Measurements from ENCODE around the gene GPX4.

Gene GPX4

DNA sequence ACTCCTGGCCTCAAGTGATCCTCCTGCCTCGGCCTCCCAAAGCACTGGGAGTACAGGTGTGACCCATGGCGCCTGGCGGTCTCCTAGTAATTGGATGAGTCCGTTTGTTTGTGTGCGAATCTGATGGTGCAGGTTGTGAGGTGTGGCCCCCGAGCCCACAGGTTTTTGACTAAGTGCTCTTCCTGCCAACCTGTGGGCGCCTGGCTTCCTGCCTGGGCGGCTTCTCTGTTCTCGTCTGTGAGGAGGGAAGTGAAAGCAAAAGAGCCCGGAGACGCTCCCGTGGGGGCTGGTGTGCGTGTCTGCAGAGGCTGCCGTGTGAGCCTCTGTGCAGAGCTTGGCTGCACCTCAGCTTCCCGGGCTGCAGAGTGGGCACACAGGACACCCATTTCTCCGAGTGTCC, 26.8 kb upstream of the GPX4 start:
- Histone ChIP-seq H3K4me1 (ENCODE audit: control insufficient read depth, low read depth, low read length) (no peaks in the 10 kb centered on the region), H3K23ac (ENCODE audit: low read length) (no peak overlapping the region), H3K27me3 (ENCODE audit: insufficient read depth, low read length, poor library complexity) (no peaks in the 10 kb centered on the region), H3K56ac (ENCODE audit: low read length) (no peak overlapping the region), H3K79me1 (ENCODE audit: low read length) (no peaks in the 10 kb centered on the region), H3K36me3 (ENCODE audit: control insufficient read depth, insufficient read depth, low read length) (no peaks in the 10 kb centered on the region), H4K5ac (ENCODE audit: low read length) (no peak overlapping the region), H3K79me2 (ENCODE audit: control insufficient read depth, insufficient read depth, low read length) (no peaks in the 10 kb centered on the region), H3K18ac (ENCODE audit: low read length) (no peak overlapping the region), H4K8ac (ENCODE audit: low read depth, low read length) (no peak overlapping the region), H2BK15ac (replicated peaks; ENCODE audit: low read depth) (no peak overlapping the region), H3K27ac (ENCODE audit: low read depth, low read length) (no peak overlapping the region), H2BK5ac (ENCODE audit: low read length) (no peak overlapping the region), H2AK5ac (ENCODE audit: low read length) (no peak overlapping the region), H3K4ac (ENCODE audit: low read depth, low read length) (no peak overlapping the region), H3K4me3 (ENCODE audit: low read length) (no peak overlapping the region), H3K9ac (ENCODE audit: low read length) (no peak overlapping the region), H2BK120ac (ENCODE audit: low read depth, low read length) (no peak overlapping the region), H3K4me2 (ENCODE audit: low read length) (no peak overlapping the region)
- no CpG with 5 or more reads among the region's 16 CpGs for WGBS (ENCODE audit: extremely low coverage, insufficient coverage, low lambda C conversion rate)
- DNase-seq = no peak

DNA sequence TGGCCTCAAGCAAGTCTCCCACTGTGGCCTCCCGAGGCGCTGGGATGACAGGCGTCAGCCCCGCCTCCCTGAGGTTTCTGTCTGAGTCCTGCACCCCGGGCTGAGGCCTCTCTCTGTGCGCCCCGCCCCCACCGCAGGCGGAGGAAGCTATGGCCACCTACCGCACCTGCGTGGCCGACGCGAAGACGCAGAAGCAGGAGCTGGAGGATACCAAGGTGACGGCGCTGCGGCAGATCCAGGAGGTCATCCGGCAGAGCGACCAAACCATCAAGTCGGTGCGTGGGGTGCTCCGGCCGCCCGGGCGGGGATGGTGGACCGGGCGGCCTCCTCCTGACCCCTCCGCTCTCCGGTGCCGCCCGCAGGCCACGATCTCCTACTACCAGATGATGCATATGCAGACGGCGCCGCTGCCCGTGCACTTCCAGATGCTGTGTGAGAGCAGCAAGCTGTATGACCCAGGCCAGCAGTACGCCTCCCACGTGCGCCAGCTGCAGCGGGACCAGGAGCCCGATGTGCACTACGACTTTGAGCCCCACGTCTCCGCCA, 24.2 kb upstream of the GPX4 start:
- H2AK5ac ChIP-seq (ENCODE audit: low read length) = no peak overlapping the region
- H3K27ac ChIP-seq (ENCODE audit: low read depth, low read length) = no peak overlapping the region
- no peaks in the 10 kb centered on the region for H3K36me3 ChIP-seq (ENCODE audit: control insufficient read depth, insufficient read depth, low read length)
- no peaks in the 10 kb centered on the region for H3K79me2 ChIP-seq (ENCODE audit: control insufficient read depth, insufficient read depth, low read length)
- H3K4me2 ChIP-seq (ENCODE audit: low read length) = no peak overlapping the region
- H3K27me3 ChIP-seq (ENCODE audit: insufficient read depth, low read length, poor library complexity) = no peaks in the 10 kb centered on the region
- H2BK15ac ChIP-seq (replicated peaks; ENCODE audit: low read depth) = no peak overlapping the region
- H3K4me3 ChIP-seq (ENCODE audit: low read length) = no peak overlapping the region
- no peaks in the 10 kb centered on the region for H3K79me1 ChIP-seq (ENCODE audit: low read length)
- H3K23ac ChIP-seq (ENCODE audit: low read length) = no peak overlapping the region
- DNase-seq = no peak
- H2BK5ac ChIP-seq (ENCODE audit: low read length) = no peak overlapping the region
- no CpG with 5 or more reads among the region's 45 CpGs for WGBS (ENCODE audit: extremely low coverage, insufficient coverage, low lambda C conversion rate)
- no peak overlapping the region for H3K18ac ChIP-seq (ENCODE audit: low read length)
- H3K4me1 ChIP-seq (ENCODE audit: control insufficient read depth, low read depth, low read length) = no peaks in the 10 kb centered on the region
- H3K4ac ChIP-seq (ENCODE audit: low read depth, low read length) = no peak overlapping the region
- no peak overlapping the region for H4K5ac ChIP-seq (ENCODE audit: low read length)
- H4K8ac ChIP-seq (ENCODE audit: low read depth, low read length) = no peak overlapping the region
- H3K56ac ChIP-seq (ENCODE audit: low read length) = no peak overlapping the region
- no peak overlapping the region for H2BK120ac ChIP-seq (ENCODE audit: low read depth, low read length)
- no peak overlapping the region for H3K9ac ChIP-seq (ENCODE audit: low read length)

DNA sequence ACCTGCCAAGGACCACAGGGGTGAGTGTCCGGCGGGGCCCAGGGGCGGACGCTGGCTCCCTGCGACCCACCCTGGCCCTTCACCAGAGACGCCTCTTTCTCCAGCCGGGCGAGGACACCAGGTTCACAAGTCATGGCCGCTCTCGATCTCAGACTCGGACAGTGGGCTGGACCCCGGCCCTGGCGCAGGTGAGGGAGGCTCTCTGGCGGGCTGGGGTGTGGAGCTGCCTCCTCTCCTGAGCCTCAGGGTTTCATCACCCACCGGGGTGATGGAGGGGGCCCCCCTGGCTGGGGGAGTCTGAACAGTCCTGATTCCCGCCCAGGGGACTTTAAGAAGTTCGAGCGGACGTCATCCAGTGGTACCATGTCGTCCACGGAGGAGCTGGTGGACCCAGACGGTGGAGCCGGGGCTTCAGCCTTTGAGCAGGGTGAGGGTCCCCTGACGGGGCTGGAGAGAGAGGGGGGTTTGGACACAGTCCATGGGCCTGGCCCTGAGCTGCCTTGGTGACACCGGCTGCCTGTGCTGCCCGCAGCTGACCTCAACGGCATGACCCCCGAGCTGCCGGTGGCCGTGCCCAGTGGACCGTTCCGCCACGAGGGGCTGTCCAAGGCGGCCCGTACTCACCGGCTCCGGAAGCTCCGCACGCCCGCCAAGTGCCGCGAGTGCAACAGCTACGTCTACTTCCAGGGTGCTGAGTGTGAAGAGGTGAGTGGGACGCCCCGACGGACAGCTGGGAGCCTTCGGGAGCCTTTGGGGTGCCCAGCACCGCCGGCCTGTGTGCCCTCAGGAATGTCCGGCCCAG, 23.2 kb upstream of the GPX4 start:
- no peak overlapping the region for H3K4me2 ChIP-seq (ENCODE audit: low read length)

DNA sequence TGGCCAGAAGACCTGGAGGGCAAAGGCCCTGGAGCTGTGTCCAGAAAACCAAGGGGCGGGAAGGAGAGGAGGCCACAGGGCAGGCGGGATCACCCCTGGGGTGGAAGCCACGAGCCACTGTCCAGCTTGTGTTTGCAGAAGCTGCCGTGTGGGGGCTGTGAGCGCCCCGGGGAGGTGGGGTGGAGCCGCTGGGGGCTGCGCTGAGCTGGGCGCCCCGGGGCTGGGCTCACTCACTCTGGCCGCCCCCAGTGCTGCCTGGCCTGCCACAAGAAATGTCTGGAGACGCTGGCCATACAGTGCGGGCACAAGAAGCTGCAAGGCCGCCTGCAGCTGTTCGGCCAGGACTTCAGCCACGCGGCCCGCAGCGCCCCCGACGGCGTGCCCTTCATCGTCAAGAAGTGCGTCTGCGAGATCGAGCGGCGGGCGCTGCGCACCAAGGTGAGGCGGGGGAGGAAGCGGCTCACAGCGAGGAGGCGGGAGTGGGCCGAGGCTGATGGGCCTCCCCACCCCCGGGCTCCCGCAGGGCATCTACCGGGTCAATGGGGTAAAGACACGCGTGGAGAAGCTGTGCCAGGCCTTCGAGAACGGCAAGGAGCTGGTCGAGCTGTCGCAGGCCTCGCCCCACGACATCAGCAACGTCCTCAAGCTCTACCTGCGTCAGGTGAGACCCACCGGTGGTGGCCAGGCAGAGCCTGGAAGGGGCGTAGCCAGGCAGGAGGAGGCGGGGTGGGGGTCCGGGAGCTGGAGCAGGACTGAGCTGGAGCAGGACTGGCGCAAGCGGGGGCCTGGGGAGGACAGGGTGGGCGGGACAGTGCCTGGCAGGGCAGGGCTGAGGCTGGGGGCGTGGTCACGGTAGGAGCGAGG, 22.3 kb upstream of the GPX4 start:
- no peak overlapping the region for H4K8ac ChIP-seq (ENCODE audit: low read depth, low read length)
- no peaks in the 10 kb centered on the region for H3K4me1 ChIP-seq (ENCODE audit: control insufficient read depth, low read depth, low read length)
- H2BK120ac ChIP-seq (ENCODE audit: low read depth, low read length) = no peak overlapping the region
- H2BK15ac ChIP-seq (replicated peaks; ENCODE audit: low read depth) = no peak overlapping the region
- no peak overlapping the region for H3K4me3 ChIP-seq (ENCODE audit: low read length)
- H3K4me2 ChIP-seq (ENCODE audit: low read length) = peak overlapping the region; percentile 46
- H4K5ac ChIP-seq (ENCODE audit: low read length) = no peak overlapping the region
- WGBS (ENCODE audit: extremely low coverage, insufficient coverage, low lambda C conversion rate) = no CpG with 5 or more reads among the region's 58 CpGs
- no peak overlapping the region for H3K27ac ChIP-seq (ENCODE audit: low read depth, low read length)
- peaks cover 2% of the 10 kb centered on the region for H3K36me3 ChIP-seq (ENCODE audit: control insufficient read depth, insufficient read depth, low read length)
- no peak overlapping the region for H3K18ac ChIP-seq (ENCODE audit: low read length)
- peak overlapping the region; percentile 85 for H3K56ac ChIP-seq (ENCODE audit: low read length)
- H3K79me1 ChIP-seq (ENCODE audit: low read length) = no peaks in the 10 kb centered on the region
- no peak overlapping the region for H3K23ac ChIP-seq (ENCODE audit: low read length)
- no peak overlapping the region for H2AK5ac ChIP-seq (ENCODE audit: low read length)
- no peaks in the 10 kb centered on the region for H3K79me2 ChIP-seq (ENCODE audit: control insufficient read depth, insufficient read depth, low read length)
- no peak overlapping the region for H2BK5ac ChIP-seq (ENCODE audit: low read length)
- no peak overlapping the region for H3K4ac ChIP-seq (ENCODE audit: low read depth, low read length)
- DNase-seq = peak; percentile 35
- H3K27me3 ChIP-seq (ENCODE audit: insufficient read depth, low read length, poor library complexity) = no peaks in the 10 kb centered on the region
- H3K9ac ChIP-seq (ENCODE audit: low read length) = peak overlapping the region; percentile 55

More for the DNA sequence above, 23.2 kb upstream of the GPX4 start:
- no peak overlapping the region for H3K27ac ChIP-seq (ENCODE audit: low read depth, low read length)
- no peak overlapping the region for H4K5ac ChIP-seq (ENCODE audit: low read length)
- no peak overlapping the region for H2BK5ac ChIP-seq (ENCODE audit: low read length)
- no peak overlapping the region for H3K18ac ChIP-seq (ENCODE audit: low read length)
- H3K27me3 ChIP-seq (ENCODE audit: insufficient read depth, low read length, poor library complexity) = no peaks in the 10 kb centered on the region
- H3K4me3 ChIP-seq (ENCODE audit: low read length) = no peak overlapping the region
- H2AK5ac ChIP-seq (ENCODE audit: low read length) = no peak overlapping the region
- H3K4ac ChIP-seq (ENCODE audit: low read depth, low read length) = no peak overlapping the region
- no peak overlapping the region for H3K23ac ChIP-seq (ENCODE audit: low read length)
- no peaks in the 10 kb centered on the region for H3K36me3 ChIP-seq (ENCODE audit: control insufficient read depth, insufficient read depth, low read length)
- DNase-seq = no peak
- no peak overlapping the region for H4K8ac ChIP-seq (ENCODE audit: low read depth, low read length)
- WGBS (ENCODE audit: extremely low coverage, insufficient coverage, low lambda C conversion rate) = no CpG with 5 or more reads among the region's 50 CpGs
- H3K9ac ChIP-seq (ENCODE audit: low read length) = no peak overlapping the region
- no peaks in the 10 kb centered on the region for H3K4me1 ChIP-seq (ENCODE audit: control insufficient read depth, low read depth, low read length)
- H3K79me1 ChIP-seq (ENCODE audit: low read length) = no peaks in the 10 kb centered on the region
- H2BK15ac ChIP-seq (replicated peaks; ENCODE audit: low read depth) = no peak overlapping the region
- no peaks in the 10 kb centered on the region for H3K79me2 ChIP-seq (ENCODE audit: control insufficient read depth, insufficient read depth, low read length)
- H2BK120ac ChIP-seq (ENCODE audit: low read depth, low read length) = no peak overlapping the region
- H3K56ac ChIP-seq (ENCODE audit: low read length) = no peak overlapping the region

DNA sequence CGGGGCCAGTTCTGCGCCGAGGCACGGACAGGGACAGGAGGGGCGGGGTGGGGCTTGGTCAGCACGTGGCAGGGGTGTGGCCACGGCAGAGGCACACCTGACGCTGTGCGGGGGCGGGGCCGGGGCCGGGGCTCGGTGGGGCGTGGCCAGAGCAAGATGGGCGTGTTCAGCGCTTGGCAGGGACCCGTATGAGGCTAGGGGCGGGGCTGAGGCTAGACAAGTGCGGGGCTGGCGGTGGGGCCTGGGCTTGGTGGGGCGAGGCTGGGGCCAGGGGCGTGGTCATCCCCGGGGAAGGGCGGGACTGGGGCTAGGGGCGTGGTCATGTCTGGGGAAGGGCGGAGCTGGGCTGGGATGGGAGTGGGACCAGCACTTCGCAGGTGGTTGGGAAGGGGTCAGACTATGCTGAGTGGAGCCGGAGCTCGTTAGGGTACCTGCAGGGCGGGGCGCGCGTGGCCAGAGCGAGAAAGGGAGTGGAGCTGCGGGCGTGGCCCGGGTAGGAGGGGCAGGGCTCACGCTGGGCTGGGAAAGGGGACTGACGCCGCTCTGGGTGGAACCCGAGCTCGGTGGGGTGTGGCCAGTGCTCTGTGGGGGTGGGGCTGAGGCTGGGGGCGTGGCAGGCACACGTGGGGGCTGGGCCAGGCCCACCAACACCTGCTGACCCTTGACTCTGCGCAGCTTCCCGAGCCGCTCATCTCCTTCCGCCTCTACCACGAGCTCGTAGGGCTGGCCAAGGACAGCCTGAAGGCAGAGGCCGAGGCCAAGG, 21.4 kb upstream of the GPX4 start:
- WGBS (ENCODE audit: extremely low coverage, insufficient coverage, low lambda C conversion rate) = no CpG with 5 or more reads among the region's 51 CpGs
- H3K9ac ChIP-seq (ENCODE audit: low read length) = peak overlapping the region; percentile 49
- no peaks in the 10 kb centered on the region for H3K4me1 ChIP-seq (ENCODE audit: control insufficient read depth, low read depth, low read length)
- H2BK5ac ChIP-seq (ENCODE audit: low read length) = no peak overlapping the region
- H2BK120ac ChIP-seq (ENCODE audit: low read depth, low read length) = no peak overlapping the region
- peak overlapping the region; percentile 89 for H3K56ac ChIP-seq (ENCODE audit: low read length)
- H4K5ac ChIP-seq (ENCODE audit: low read length) = no peak overlapping the region
- H2AK5ac ChIP-seq (ENCODE audit: low read length) = no peak overlapping the region
- H3K18ac ChIP-seq (ENCODE audit: low read length) = no peak overlapping the region
- no peaks in the 10 kb centered on the region for H3K79me2 ChIP-seq (ENCODE audit: control insufficient read depth, insufficient read depth, low read length)
- peak; percentile 96 for DNase-seq
- H3K27me3 ChIP-seq (ENCODE audit: insufficient read depth, low read length, poor library complexity) = no peaks in the 10 kb centered on the region
- no peak overlapping the region for H3K27ac ChIP-seq (ENCODE audit: low read depth, low read length)
- H3K23ac ChIP-seq (ENCODE audit: low read length) = no peak overlapping the region
- H3K4ac ChIP-seq (ENCODE audit: low read depth, low read length) = no peak overlapping the region
- peak overlapping the region; percentile 79 for H3K4me2 ChIP-seq (ENCODE audit: low read length)
- H2BK15ac ChIP-seq (replicated peaks; ENCODE audit: low read depth) = no peak overlapping the region
- no peaks in the 10 kb centered on the region for H3K79me1 ChIP-seq (ENCODE audit: low read length)
- H3K36me3 ChIP-seq (ENCODE audit: control insufficient read depth, insufficient read depth, low read length) = peaks cover 2% of the 10 kb centered on the region
- no peak overlapping the region for H3K4me3 ChIP-seq (ENCODE audit: low read length)
- H4K8ac ChIP-seq (ENCODE audit: low read depth, low read length) = no peak overlapping the region
